SK-N-MC (cell line): Measurements from ENCODE around the gene PTPRC.

Experiments used
- DNase-seq: peaks from one replicate; pipeline ENCODE4 v3.0.0-alpha.2; 2011; ENCODE audit warnings: low read depth, low spot score
- H3K27ac ChIP-seq: fragments of 200-600 bp; sonication (generic); 2 replicates; pipeline ENCODE4 v1.5.1; 2016; ENCODE audit warnings: mixed run types
- H3K36me3 ChIP-seq: fragments of 200-600 bp; sonication (generic); 2 replicates; pipeline ENCODE4 v1.6.1; 2017; ENCODE audit warnings: antibody characterized with exemption, low read length, mixed read lengths; ENCODE audit not compliant: insufficient read depth
- H3K4me3 ChIP-seq: fragments of 200-600 bp; sonication (generic); 2 replicates; pipeline ENCODE4 v1.5.1; 2016
- H3K9ac ChIP-seq: fragments of 200-600 bp; sonication (generic); 2 replicates; pipeline ENCODE4 v1.8.0; 2017; ENCODE audit warnings: mixed run types, mixed read lengths; ENCODE audit not compliant: insufficient read length
- H3K9me3 ChIP-seq: fragments of 200-600 bp; sonication (generic); 2 replicates; pipeline ENCODE4 v1.6.1; 2017; ENCODE audit warnings: low read depth, mild to moderate bottlenecking, antibody characterized with exemption, low read length, moderate library complexity, mixed read lengths
- EZH2 ChIP-seq: fragments of 200-600 bp; sonication (generic); IDR thresholded peaks from one replicate; pipeline ENCODE4 v1.6.1; 2017; ENCODE audit warnings: antibody characterized with exemption
- FOXP2 ChIP-seq: optimal IDR thresholded peaks from 2 replicates; pipeline ENCODE3; 2011; ENCODE audit warnings: mild to moderate bottlenecking, moderate library complexity; ENCODE audit not compliant: insufficient read depth; ENCODE audit errors: extremely low read length, control extremely low read depth
- POLR2AphosphoS5 ChIP-seq: IDR thresholded peaks from 2 replicates; pipeline ENCODE4 v1.6.1; 2012; ENCODE audit warnings: mild to moderate bottlenecking, low read depth, low read length, borderline replicate concordance

Gene PTPRC

DNA sequence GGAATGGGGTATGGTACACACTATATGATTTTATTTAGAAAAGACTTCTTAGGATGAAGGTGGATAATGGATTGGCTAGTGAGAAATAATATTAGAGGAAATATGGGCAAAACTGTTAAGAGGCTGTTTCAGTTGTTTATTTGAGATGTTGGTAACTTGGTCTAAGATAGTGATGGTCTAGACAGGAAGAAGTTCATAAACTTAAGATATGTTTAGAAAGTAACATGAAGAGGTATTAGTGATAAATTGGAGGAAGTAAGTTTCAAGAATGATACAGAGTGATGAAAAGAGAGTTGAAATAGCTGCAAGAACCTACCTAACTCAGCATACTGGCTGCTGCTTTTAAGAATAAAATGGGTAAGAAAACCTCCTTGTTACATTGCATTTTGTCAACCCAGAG, 9.2 kb upstream of the PTPRC start:
- Histone ChIP-seq H3K27ac (no peak overlapping the region), H3K9me3 (no peaks in the 10 kb centered on the region)

DNA sequence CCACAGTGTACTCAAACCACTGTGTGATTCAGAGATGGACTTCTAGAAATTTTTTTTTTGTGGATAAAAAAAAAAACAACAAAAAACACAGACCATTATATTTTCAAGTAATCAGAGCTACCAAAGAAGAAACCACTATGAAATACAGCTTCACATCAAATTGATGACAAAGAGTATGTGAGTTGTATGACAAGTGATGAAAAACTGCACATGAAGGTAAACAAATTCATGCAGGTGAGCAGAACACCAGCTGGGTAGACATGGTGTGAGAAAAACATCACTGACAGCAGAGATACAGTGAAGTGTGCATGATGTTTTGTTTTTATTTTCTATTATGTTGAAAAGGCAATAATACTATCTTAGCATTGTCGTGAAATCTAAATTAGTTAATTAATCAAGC, 8.0 kb upstream of the PTPRC start:
- Histone ChIP-seq H3K9ac (no peak overlapping the region), H3K36me3 (no peaks in the 10 kb centered on the region), H3K27ac (no peak overlapping the region), H3K4me3 (no peak overlapping the region), H3K9me3 (no peaks in the 10 kb centered on the region)
- TF ChIP-seq POLR2AphosphoS5 (no peak), EZH2 (no peak), FOXP2 (no peak)
- DNase-seq: no peak

More for the DNA sequence above, 9.2 kb upstream of the PTPRC start:
- no peak overlapping the region for H3K9ac ChIP-seq
- H3K36me3 ChIP-seq: no peaks in the 10 kb centered on the region
- DNase-seq: no peak
- TF ChIP-seq POLR2AphosphoS5 (no peak), EZH2 (no peak), FOXP2 (no peak)
- H3K4me3 ChIP-seq: no peak overlapping the region

DNA sequence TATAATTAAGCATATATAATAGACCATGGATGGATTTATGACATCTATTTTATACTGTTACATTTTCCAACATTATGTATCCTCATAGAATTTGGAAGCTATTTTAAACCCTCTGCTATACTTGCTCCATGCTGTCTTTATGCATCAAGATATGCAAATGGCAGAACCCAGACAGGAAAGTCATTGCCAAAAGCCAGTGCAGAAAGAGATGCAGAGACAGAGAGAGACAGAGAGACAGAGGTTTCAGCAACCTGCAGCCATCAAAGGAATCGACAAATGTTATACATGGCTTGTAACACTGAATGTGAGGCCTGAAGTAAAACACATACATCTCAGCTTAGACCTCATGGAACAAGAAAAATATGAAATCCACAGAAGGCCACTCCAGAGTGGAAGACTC, 7.5 kb upstream of the PTPRC start:
- H3K36me3 ChIP-seq: no peaks in the 10 kb centered on the region
- no peak overlapping the region for H3K27ac ChIP-seq
- no peak for DNase-seq
- no peaks in the 10 kb centered on the region for H3K9me3 ChIP-seq
- TF ChIP-seq EZH2 (no peak), POLR2AphosphoS5 (no peak), FOXP2 (no peak)
- H3K4me3 ChIP-seq: no peak overlapping the region
- H3K9ac ChIP-seq: no peak overlapping the region

DNA sequence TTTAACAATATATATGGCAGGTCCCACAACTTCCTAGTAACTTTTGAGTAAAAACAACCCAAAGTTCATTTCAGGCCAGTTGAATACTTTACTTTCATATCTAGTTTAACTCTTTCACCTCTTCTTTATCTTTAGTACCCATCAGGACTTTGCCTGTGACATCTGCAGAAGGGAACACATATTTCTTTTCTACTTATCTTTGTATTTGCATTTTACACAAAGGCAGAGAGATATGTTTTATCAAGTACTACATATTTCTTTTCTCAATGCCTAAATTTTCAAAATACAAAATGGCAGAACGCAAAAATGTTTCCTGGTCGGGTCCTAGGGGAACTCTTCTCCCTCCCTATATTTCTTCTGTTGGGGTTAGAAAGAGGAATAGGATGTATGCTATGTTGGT, 6.8 kb upstream of the PTPRC start:
- TF ChIP-seq FOXP2 (no peak), POLR2AphosphoS5 (no peak), EZH2 (no peak)
- no peak overlapping the region for H3K4me3 ChIP-seq
- H3K27ac ChIP-seq: no peak overlapping the region
- DNase-seq: no peak
- no peak overlapping the region for H3K9ac ChIP-seq
- no peaks in the 10 kb centered on the region for H3K9me3 ChIP-seq
- no peaks in the 10 kb centered on the region for H3K36me3 ChIP-seq

DNA sequence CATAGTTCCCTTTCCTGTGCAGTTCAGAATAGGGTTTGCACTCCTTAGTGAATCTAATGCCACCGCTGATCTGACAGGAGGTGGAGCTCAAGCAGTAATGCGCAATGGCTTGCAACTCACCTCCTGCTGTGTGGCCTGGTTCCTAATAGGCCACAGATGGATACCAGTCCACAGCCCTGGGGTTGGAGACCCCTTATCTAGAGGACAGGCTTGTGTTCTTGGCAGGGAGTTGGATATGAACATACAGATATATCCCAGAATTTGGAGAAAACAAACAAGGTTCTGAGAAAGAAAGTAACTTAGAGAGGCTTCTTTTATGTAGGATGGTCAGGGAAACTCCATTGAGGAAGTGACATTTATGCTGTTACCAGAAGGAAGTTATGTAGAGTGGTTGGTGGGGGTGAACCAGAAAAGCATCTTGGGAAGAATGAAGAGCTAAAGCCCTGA, 5.1 kb upstream of the PTPRC start:
- DNase-seq: no peak
- Histone ChIP-seq H3K27ac (no peak overlapping the region), H3K4me3 (no peak overlapping the region)

DNA sequence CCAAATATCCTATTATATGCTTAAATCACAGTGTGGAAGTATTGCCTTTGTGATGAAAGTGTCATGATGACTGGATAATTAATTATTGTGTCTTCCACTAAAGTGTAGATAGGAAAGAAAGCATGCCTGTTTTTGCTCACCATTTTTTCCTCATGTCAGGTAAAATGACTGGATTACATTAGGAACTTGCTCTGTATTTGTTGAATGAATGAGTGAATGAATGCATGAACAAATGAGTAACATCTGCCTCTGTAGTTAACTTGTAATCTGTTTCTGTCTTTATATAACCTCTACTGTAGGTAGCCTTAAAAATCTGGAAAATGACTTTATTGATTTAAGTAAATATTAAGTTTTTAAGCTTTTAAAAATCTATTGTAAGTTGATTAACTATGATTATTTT, 2.9 kb upstream of the PTPRC start:
- no peak for DNase-seq
- TF ChIP-seq EZH2 (no peak), FOXP2 (no peak), POLR2AphosphoS5 (no peak)
- no peak overlapping the region for H3K9ac ChIP-seq
- H3K4me3 ChIP-seq: no peak overlapping the region
- H3K27ac ChIP-seq: no peak overlapping the region
- H3K9me3 ChIP-seq: no peaks in the 10 kb centered on the region
- no peaks in the 10 kb centered on the region for H3K36me3 ChIP-seq

More for the DNA sequence above, 5.1 kb upstream of the PTPRC start:
- Histone ChIP-seq H3K9ac (no peak overlapping the region), H3K9me3 (no peaks in the 10 kb centered on the region), H3K36me3 (no peaks in the 10 kb centered on the region)
- TF ChIP-seq POLR2AphosphoS5 (no peak), FOXP2 (no peak), EZH2 (no peak)

DNA sequence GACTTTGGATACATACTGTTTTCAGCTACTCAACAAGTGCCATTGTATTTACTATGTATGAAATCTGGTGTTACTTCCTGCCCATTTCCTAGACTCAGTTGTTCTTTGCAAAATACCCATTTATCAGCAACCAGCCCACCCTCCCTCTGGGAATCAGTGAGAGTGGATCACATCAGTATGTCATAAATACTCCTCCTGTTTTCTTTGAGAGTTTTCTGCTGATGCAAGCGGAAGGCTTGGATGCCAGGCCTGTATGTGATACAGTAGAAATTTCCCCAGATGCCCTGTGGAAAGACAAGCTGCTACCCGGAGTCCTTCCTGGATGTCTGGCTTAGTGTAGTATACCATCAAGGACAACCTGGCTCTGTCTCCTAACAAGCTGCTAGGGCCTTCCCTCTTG, 2.4 kb upstream of the PTPRC start:
- Histone ChIP-seq H3K27ac (no peak overlapping the region), H3K4me3 (no peak overlapping the region)

DNA sequence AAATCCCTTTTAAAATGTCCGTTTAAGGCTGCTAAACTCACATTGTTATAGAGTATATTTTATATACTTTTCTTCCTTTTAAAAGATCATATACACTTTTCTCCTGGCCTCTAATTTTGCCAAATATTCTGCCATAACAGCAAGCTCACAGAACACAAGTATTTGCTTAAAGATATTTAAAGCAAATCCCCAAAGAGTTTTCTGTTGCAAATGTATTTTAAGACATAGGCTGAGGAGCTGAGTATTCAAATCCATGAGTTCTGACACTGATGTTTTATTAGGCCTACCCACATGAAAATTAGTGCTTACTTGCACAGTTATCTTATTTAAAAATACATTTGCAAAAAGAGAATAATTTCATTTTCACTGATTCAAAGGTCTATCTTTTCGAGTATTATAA, 1.7 kb upstream of the PTPRC start:
- H3K27ac ChIP-seq: no peak overlapping the region
- H3K9ac ChIP-seq: no peak overlapping the region

More for the DNA sequence above, 2.4 kb upstream of the PTPRC start:
- H3K36me3 ChIP-seq: no peaks in the 10 kb centered on the region
- DNase-seq: no peak
- no peaks in the 10 kb centered on the region for H3K9me3 ChIP-seq
- H3K9ac ChIP-seq: no peak overlapping the region
- TF ChIP-seq EZH2 (no peak), POLR2AphosphoS5 (no peak), FOXP2 (no peak)

DNA sequence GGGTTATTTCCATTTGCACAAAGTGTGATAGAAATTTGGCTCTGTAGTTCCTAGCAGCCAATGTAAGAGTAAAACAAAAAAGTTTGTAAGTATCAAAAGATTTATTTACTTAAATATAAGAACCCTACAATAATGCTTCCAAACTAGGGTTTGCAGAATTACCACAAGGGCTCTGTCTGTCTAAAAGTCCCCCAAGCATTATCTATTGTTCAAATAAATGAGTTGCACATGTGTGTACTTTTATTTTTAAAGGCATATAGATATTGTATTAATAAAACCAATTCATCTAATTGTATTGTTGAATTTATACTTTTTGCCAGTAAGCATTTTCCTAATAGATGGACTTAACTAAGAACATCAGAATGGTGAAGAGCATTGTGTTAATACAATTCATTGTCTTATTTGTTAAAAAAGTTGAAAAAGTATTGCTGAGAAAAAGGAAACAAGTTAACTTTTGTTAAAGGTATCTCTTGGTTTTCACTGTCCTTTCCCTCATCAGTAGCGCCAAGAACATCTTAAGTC, 863 bp upstream of the PTPRC start:
- H3K36me3 ChIP-seq: no peaks in the 10 kb centered on the region
- TF ChIP-seq POLR2AphosphoS5 (no peak), EZH2 (no peak), FOXP2 (no peak)
- no peak for DNase-seq
- H3K27ac ChIP-seq: no peak overlapping the region
- no peak overlapping the region for H3K9ac ChIP-seq
- no peak overlapping the region for H3K4me3 ChIP-seq
- H3K9me3 ChIP-seq: no peaks in the 10 kb centered on the region

More for the DNA sequence above, 1.7 kb upstream of the PTPRC start:
- no peak overlapping the region for H3K4me3 ChIP-seq
- no peak for TF ChIP-seq POLR2AphosphoS5
- TF ChIP-seq FOXP2: no peak
- no peak for TF ChIP-seq EZH2
- DNase-seq: no peak
- H3K9me3 ChIP-seq: no peaks in the 10 kb centered on the region
- no peaks in the 10 kb centered on the region for H3K36me3 ChIP-seq
